M059J (cell line): ENCODE results near the gene TMEM121B. TPM values are rescaled to one million over a fixed set of nuclear protein-coding genes. Genes with fewer than 3 reads are reported as not detected.

Experiments used
- DNase-seq: peaks from one replicate; pipeline ENCODE4 v3.0.0-alpha.2; 2012; ENCODE audit warnings: low read depth
- total RNA-seq: library from RNA; depleted of rRNA; stranded (reverse); fragments of >200 nt; shearing (Covaris generic); gene quantifications from 2 replicates; pipeline ENCODE4 v1.2.3, GENCODE V29; 2014

The TMEM121B gene
- total RNA-seq, 1 experiment from 2014 or later, result 0.07 TPM

GRCh38 chr22:17138513-17138912, 17.4 kb upstream of the TMEM121B start:
- no peak for DNase-seq

GRCh38 chr22:17137861-17138425, 16.8 kb upstream of the TMEM121B start:
- DNase-seq, result no peak

- DNase-seq, result no peak
Measured at GRCh38 chr22:17137170-17137569, 16.0 kb upstream of the TMEM121B start.

GRCh38 chr22:17135153-17135760, 14.1 kb upstream of the TMEM121B start:
- no peak for DNase-seq

DNA sequence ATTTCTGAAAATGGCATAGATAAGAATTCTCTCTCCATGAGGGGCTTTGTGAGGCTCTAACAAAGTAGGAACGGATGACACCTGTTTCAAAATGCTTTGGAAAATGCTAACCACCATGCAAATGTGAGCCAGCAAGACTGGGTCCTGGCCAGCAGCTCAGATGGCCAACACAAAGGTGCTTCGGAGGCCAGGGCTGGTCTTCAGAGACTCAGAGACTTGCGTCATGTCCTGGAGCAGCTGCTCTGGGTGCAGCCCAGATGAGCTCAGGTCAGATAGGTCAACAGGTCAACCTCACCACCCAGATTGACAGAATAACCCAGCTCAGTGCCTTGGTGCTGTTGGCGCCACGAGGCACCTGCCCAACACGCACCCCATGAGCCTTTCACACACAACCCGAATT, 12.0 kb upstream of the TMEM121B start:
- no peak for DNase-seq

GRCh38 chr22:17132112-17132511, 11.0 kb upstream of the TMEM121B start:
- no peak for DNase-seq

DNA sequence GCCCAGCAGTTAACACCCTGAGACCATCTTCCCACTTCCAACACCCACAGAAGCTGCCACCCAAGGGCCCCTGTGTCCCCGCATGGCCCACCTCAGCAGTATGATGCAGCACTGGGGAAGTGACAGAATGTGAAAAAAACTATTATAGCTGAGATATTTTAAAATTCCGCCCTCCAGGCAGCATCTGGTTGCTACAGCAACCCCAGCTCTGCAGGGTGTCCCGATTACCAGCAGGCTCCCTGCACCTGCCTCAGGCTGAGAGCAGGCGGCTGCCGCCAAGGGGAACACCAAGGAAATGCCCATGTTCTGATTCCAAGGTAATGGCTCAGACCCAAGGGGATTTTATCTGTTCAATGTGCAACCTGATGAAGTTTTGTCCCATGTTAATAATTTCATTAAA, 10.5 kb upstream of the TMEM121B start:
- DNase-seq, result peak; percentile 19

DNA sequence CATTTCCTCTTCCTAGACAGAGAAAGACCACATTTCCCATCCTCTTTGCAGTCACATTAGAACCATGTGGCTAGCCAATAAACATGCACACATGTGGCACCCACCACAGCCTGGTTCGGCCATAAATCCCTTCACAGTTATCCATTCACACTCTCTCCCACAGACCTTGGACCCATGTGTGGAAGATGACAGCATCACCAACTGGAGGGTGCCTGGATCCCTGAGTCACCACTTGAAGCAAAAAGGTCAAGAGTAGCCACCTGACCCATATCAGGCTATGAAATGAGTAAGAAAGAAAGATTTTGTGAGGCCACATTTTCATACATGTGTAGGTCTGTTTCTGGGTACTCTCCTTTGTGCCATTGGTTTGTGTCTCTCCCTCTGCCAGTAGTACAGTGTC, 9.0 kb upstream of the TMEM121B start:
- peak; percentile 46 for DNase-seq

- DNase-seq, result no peak
Measured at GRCh38 chr22:17120711-17121232, 388 bp downstream of the TMEM121B start.

DNA sequence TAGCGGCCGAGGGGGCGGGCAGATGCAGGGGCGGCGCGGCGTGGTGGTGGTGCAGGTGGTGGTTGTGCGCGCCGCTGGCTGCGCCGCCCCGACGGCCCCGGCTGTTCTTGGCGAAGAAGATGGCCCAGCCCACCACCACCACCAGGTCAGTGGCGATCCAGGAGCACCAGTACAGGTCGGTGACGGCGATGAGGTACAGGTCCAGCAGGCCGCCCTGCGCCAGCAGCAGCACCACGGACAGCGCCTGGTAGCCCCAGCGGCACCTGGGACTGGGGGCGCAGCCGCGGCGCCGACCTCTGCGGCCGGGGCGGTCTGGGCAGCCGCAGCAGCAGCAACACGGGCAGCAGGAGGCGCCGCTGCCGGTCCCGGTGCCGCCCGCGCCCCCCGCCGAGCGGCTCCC, 879 bp downstream of the TMEM121B start:
- peak; percentile 34 for DNase-seq

DNA sequence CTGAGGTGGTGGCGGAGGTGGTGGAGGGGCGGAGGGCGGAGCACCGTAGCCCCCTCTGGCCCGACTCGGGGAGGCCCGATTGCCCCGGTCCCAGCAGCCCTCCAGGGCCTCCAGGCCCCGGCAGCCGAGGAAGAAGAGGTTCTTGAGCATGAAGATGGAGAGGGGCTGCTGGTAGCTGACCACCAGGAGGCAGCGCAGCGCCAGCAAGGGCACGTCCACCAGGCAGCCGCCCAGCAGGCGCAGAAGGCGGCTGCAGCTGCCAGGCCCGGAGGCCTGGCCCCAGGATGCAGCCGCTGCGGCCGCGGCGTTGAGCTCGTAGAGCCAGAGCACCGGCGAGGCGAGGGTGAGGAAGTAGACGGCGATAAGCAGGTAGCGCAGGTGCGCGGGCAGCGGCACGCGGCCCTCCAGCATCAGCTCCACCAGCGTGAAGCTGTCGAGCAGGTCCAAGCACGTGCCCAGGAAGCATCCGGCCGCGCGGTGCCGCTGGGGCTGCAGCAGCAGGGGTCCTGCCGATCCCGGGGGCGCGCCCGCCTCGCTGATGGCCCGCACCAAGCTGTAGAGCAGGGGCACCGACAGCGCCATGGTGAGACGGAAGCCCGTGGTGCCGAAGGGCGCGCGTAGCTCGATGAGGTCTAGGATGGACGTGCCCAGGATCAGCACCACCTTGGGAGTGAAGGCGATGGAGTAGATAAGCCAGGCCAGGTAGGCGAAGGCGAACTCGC, 1.5 kb downstream of the TMEM121B start:
- DNase-seq, result no peak

DNA sequence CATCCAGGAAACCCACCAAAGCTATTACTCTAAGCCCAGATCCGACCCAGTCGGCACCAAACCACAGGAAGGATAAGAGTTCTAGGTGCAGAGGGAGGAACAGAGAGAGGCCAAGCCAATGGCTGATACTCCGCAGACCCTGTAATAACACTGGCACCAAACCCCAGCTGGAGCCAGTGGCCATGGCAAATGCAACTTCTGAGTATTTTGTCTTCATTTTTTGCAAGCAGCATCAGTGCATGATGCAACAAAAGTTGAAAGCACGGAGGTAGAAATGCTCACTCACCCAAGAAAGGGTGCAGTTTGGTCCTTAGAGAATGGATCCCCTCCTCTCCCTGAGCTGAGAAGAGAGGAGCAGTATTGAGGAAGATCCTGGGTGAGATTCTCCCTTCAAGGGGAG, 2.8 kb downstream of the TMEM121B start:
- no peak for DNase-seq

GRCh38 chr22:17117890-17118289, 3.3 kb downstream of the TMEM121B start:
- DNase-seq, result no peak

DNA sequence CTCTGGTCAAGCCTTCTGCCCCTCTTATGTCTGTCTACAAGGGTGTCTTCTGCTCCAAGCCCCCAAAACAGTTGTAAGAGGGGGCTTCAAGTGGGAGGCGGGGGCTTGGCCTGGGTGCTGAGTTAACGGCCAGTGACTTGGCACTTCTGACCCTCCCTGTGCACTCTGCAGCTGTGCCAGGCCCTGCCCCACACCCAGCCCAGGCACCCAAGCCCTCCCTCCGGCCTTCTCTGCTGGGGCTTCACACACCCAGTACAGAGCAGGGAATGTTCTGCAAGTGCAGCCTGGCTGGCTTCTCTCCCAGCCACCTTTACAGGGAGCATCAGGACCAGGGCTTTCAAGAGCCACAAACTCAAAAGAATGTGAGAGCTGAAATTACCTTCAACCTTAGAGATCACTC, 3.8 kb downstream of the TMEM121B start:
- no peak for DNase-seq

DNA sequence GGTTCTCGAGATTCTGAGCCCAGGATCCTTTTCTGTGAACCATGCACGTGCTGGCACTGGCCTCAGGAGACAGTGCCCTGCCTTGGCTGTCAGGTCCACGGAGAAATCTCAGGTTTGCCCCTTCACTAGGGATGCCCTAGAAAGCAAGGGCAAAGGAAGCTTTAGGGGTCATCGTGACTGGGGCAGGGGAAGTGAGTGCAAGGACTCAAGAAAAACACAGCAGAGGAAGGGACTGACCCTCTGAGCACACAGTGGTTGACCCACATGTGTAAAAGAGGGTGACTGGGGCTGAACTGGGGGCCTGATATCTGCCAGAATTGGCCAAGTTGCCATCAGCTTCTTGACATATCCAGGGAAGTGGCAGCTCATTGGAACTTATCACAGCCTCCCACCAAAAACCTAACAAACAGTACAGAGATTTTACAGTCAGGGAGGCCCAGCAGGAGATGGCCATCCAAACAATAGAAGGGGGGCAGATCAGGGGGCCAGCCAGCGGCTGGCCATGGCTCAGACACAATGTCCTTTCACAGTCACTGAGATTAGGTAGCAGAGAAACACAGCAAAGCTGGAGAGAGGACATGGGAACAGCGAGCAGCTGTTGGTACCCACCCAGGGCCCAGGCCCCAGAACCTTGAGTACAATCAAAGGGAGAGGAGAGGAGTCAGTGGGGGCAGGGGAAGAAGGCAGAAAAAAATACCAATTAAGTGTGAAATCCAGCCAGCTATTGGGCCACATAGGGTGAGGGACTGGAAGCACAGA, 4.4 kb downstream of the TMEM121B start:
- no peak for DNase-seq

- DNase-seq, result no peak
Measured at GRCh38 chr22:17115945-17116565, 5.1 kb downstream of the TMEM121B start.

GRCh38 chr22:17115236-17115635, 5.9 kb downstream of the TMEM121B start:
- DNase-seq, result no peak

GRCh38 chr22:17114898-17115235, 6.3 kb downstream of the TMEM121B start:
- no peak for DNase-seq

- DNase-seq, result no peak
Measured at GRCh38 chr22:17114173-17114897, 6.8 kb downstream of the TMEM121B start.

DNA sequence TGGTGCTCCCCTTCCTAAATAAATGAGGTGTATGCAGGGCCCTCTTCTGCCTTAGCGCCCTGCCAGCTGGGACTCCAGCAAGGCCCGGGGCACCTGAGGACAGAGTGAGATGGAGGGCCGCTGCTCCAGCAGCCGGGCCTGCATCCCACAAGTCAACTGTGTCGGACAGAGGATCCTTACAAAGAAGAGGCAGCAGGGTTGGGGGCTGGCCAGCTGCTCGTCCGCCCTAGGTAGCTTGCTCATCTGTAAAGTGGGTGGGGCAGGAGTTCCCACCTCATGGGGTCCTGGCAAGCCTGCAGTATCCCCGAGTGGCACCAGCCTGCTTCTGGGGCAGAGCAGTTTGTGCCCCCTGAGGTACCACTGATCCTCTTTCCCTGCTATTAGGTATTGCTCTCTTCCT, 7.6 kb downstream of the TMEM121B start:
- no peak for DNase-seq

GRCh38 chr22:17112491-17113042, 8.6 kb downstream of the TMEM121B start:
- DNase-seq, result no peak
